GM12878 (cell line): Measurements from ENCODE around the gene RNPS1. TPM values are rescaled to one million over a fixed set of nuclear protein-coding genes. Genes with fewer than 3 reads are reported as not detected.

Experiments used
- ATF7 ChIP-seq: fragments of 450-650 bp; IDR thresholded peaks from 2 replicates; pipeline ENCODE4 v1.6.1; 2016; ENCODE audit warnings: low read depth, mild to moderate bottlenecking
- CEBPZ ChIP-seq: fragments of 150-350 bp; IDR thresholded peaks from 2 replicates; pipeline ENCODE4 v1.6.1; 2016; ENCODE audit warnings: low read depth, low read length
- IKZF1 ChIP-seq: fragments of 450-650 bp; conservative IDR thresholded peaks from 2 replicates; pipeline ENCODE4 v1.6.1; 2017; ENCODE audit warnings: antibody characterized with exemption, mild to moderate bottlenecking
- JUNB ChIP-seq: IDR thresholded peaks from 2 replicates; pipeline ENCODE4 v1.6.1; 2016; ENCODE audit warnings: antibody characterized with exemption, mild to moderate bottlenecking
- MYB ChIP-seq: fragments of 150-350 bp; IDR thresholded peaks from 2 replicates; pipeline ENCODE4 v1.6.1; 2014; ENCODE audit warnings: mild to moderate bottlenecking, low read depth, low read length, borderline replicate concordance
- NFXL1 ChIP-seq: fragments of 450-650 bp; IDR thresholded peaks from 2 replicates; pipeline ENCODE4 v1.6.1; 2017; ENCODE audit warnings: antibody characterized with exemption, mild to moderate bottlenecking, borderline replicate concordance
- NR2C1 ChIP-seq: fragments of 450-650 bp; IDR thresholded peaks from 2 replicates; pipeline ENCODE4 v1.6.1; 2017; ENCODE audit warnings: antibody characterized with exemption, mild to moderate bottlenecking, moderate library complexity
- RCOR1 ChIP-seq: conservative IDR thresholded peaks from 2 replicates; pipeline ENCODE4 v1.6.1; 2012; ENCODE audit warnings: low read depth, low read length, improper control_type of control experiment
- REST ChIP-seq: IDR thresholded peaks from 2 replicates; pipeline ENCODE4 v1.6.1; 2012; ENCODE audit warnings: mild to moderate bottlenecking, low read depth, low read length
- SIX5 ChIP-seq: IDR thresholded peaks from 2 replicates; pipeline ENCODE4 v1.6.1; 2011; ENCODE audit warnings: mild to moderate bottlenecking, low read depth, low read length, moderate library complexity; ENCODE audit not compliant: severe bottlenecking
- SP1 ChIP-seq: IDR thresholded peaks from one replicate; pipeline ENCODE4 v1.6.1; 2011; ENCODE audit warnings: low read depth, low read length
- TAF1 ChIP-seq: IDR thresholded peaks from 2 replicates; pipeline ENCODE4 v1.6.1; 2011; ENCODE audit warnings: mild to moderate bottlenecking, low read depth, low read length, borderline replicate concordance
- TBL1XR1 ChIP-seq: IDR thresholded peaks from 2 replicates; pipeline ENCODE4 v1.6.1; 2012; ENCODE audit warnings: low read depth, low read length, improper control_type of control experiment
- TCF3 ChIP-seq: IDR thresholded peaks from 2 replicates; pipeline ENCODE4 v1.6.1; 2012; ENCODE audit warnings: low read depth, mild to moderate bottlenecking, low read length, borderline replicate concordance; ENCODE audit not compliant: insufficient read depth
- ZNF622 ChIP-seq: fragments of 450-650 bp; IDR thresholded peaks from 2 replicates; pipeline ENCODE4 v1.6.1; 2017; ENCODE audit warnings: mild to moderate bottlenecking, inconsistent platforms
- polyA plus RNA-seq, 11 experiments: library from polyadenylated mRNA; depleted of rRNA in 4 of 11; unstranded in 6 of 11; stranded (reverse) in 5 of 11; fragments of >200 nt; fragmentation: Nextera tagmentation in 4 of 11; fragmentation: Illumina TruSeq in 1 of 11; extraction: Ambion mirVana in 4 of 11; extraction: Trizol in 1 of 11; gene quantifications; 1 replicate in 1 of 11; 2 replicates in 10 of 11; pipeline versions ENCODE4 v1.2.1 to v1.2.3, GENCODE V29; 2011 to 2016; ENCODE audit warnings: inconsistent platforms in 2 of 11, missing spikeins in 2 of 11, low read depth in 1 of 11
- total RNA-seq, 4 experiments: library from RNA; depleted of rRNA in 3 of 4; stranded (reverse); fragments of >200 nt in 3 of 4; fragmentation: Illumina TruSeq in 1 of 4; extraction: Trizol in 1 of 4; gene quantifications; 2 replicates each; pipeline versions ENCODE4 v1.2.1 to v1.2.3, GENCODE V29; 2013 to 2021
- TF ChIP-seq, protein P1 (sequence below): fragments of 450-650 bp; formaldehyde crosslinking; IDR thresholded peaks from 2 replicates; pipeline ENCODE4 v1.4.0; 2020; ENCODE audit warnings: mild to moderate bottlenecking, moderate library complexity
- TF ChIP-seq, protein P2 (sequence below): fragments of 450-650 bp; formaldehyde crosslinking; IDR thresholded peaks from 2 replicates; pipeline ENCODE4 v1.4.0; 2022; ENCODE audit warnings: mild to moderate bottlenecking, moderate library complexity

The RNPS1 gene
- total and polyA plus RNA-seq, 10 of the 15 experiments (the other 5 are each of a cell fraction or from before 2014, with no cell fraction given), result 38.2 to 359 (median 188) TPM

DNA sequence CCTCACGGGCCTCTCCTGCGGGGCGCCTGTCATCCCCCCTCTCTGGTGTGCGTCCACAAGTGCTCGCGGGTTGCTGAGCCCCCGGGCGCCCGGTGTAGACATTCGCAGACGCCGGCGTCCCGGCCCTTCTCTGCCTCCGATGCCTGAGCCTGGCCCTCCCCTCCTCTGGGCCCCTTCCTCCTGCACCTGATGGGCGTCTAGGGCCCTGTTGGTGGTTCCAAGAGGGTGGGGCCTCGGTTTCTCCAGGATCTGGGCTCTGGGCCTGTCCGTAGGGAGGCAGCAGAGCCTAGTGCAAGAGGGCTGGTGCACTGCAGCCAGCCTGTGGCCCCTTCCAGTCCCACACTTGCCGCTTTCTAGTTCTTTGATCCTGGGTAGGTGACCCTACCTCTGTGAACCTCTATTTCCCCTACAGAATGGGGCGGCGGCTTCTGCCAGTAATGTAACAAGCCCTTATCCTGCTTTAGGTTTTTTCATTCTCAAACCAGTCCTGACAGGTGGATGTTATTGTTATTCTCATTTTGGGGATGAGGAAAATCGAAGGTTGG is 43.9 kb downstream of the RNPS1 start (continued):
- TF ChIP-seq, protein P1, sequence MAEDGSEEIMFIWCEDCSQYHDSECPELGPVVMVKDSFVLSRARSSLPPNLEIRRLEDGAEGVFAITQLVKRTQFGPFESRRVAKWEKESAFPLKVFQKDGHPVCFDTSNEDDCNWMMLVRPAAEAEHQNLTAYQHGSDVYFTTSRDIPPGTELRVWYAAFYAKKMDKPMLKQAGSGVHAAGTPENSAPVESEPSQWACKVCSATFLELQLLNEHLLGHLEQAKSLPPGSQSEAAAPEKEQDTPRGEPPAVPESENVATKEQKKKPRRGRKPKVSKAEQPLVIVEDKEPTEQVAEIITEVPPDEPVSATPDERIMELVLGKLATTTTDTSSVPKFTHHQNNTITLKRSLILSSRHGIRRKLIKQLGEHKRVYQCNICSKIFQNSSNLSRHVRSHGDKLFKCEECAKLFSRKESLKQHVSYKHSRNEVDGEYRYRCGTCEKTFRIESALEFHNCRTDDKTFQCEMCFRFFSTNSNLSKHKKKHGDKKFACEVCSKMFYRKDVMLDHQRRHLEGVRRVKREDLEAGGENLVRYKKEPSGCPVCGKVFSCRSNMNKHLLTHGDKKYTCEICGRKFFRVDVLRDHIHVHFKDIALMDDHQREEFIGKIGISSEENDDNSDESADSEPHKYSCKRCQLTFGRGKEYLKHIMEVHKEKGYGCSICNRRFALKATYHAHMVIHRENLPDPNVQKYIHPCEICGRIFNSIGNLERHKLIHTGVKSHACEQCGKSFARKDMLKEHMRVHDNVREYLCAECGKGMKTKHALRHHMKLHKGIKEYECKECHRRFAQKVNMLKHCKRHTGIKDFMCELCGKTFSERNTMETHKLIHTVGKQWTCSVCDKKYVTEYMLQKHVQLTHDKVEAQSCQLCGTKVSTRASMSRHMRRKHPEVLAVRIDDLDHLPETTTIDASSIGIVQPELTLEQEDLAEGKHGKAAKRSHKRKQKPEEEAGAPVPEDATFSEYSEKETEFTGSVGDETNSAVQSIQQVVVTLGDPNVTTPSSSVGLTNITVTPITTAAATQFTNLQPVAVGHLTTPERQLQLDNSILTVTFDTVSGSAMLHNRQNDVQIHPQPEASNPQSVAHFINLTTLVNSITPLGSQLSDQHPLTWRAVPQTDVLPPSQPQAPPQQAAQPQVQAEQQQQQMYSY (CRISPR knock-in tag), result no peak
- TF ChIP-seq REST (no peak), ATF7 (no peak), SIX5 (no peak), NR2C1 (no peak), ZNF622 (no peak), TAF1 (no peak), TCF3 (no peak), RCOR1 (no peak), NFXL1 (no peak), TBL1XR1 (no peak), JUNB (no peak), SP1 (no peak), CEBPZ (no peak), IKZF1 (peak; percentile 7; the same call in 1 of the 2 replicates), MYB (no peak)
- TF ChIP-seq, protein P2, sequence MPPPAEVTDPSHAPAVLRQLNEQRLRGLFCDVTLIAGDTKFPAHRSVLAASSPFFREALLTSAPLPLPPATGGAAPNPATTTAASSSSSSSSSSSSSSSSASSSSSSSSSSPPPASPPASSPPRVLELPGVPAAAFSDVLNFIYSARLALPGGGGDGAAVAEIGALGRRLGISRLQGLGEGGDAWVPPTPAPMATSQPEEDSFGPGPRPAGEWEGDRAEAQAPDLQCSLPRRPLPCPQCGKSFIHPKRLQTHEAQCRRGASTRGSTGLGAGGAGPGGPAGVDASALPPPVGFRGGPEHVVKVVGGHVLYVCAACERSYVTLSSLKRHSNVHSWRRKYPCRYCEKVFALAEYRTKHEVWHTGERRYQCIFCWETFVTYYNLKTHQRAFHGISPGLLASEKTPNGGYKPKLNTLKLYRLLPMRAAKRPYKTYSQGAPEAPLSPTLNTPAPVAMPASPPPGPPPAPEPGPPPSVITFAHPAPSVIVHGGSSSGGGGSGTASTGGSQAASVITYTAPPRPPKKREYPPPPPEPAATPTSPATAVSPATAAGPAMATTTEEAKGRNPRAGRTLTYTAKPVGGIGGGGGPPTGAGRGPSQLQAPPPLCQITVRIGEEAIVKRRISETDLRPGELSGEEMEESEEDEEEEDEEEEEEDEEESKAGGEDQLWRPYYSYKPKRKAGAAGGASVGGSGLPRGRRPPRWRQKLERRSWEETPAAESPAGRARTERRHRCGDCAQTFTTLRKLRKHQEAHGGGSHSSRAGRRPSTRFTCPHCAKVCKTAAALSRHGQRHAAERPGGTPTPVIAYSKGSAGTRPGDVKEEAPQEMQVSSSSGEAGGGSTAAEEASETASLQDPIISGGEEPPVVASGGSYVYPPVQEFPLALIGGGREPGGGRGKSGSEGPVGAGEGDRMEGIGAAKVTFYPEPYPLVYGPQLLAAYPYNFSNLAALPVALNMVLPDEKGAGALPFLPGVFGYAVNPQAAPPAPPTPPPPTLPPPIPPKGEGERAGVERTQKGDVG (CRISPR knock-in tag), result no peak
